Left lung (tissue), 10 donors: ENCODE results near the gene FAM161A. TPM values are rescaled to one million over a fixed set of nuclear protein-coding genes. Genes with fewer than 3 reads are reported as not detected.
"Not testable (repeated sequence)": the region's sequence is repeated elsewhere in the genome, so short reads cannot be mapped to it uniquely, and the experiment has no call there.

Experiments used
- ATAC-seq: fragments of 200-7000 bp; cut with Tn5 transposase; one replicate; pipeline ENCODE4 v1.9.1; 2020; ENCODE audit warnings: moderate library complexity
- DNase-seq, 4 donors: peaks; one replicate each; pipeline ENCODE4 v3.0.0-alpha.2; 2013 to 2020
- H3K27ac ChIP-seq, 2 donors: fragments of 200-600 bp; sonication (generic) in 1 of 2; one replicate each; pipeline versions ENCODE4 v1.5.0 to v1.8.0; 2020 to 2021
- H3K27me3 ChIP-seq, 2 donors: fragments of 200-600 bp; sonication (generic) in 1 of 2; one replicate each; pipeline versions ENCODE4 v1.5.0 to v1.8.0; 2020 to 2021
- H3K36me3 ChIP-seq, 2 donors: fragments of 200-600 bp; sonication (generic) in 1 of 2; one replicate each; pipeline versions ENCODE4 v1.5.0 to v1.8.0; 2020 to 2021
- H3K4me1 ChIP-seq, 2 donors: fragments of 200-600 bp; one replicate each; pipeline ENCODE4 v1.8.0; 2021
- H3K4me3 ChIP-seq, 2 donors: fragments of 200-600 bp; sonication (generic) in 1 of 2; one replicate each; pipeline versions ENCODE4 v1.5.0 to v1.8.0; 2020 to 2021; ENCODE audit warnings: mild to moderate bottlenecking in 1 of 2
- H3K9me3 ChIP-seq, 2 donors: fragments of 200-600 bp; sonication (generic) in 1 of 2; one replicate each; pipeline versions ENCODE4 v1.5.0 to v1.8.0; 2020 to 2021
- CTCF ChIP-seq, 2 donors: fragments of 200-600 bp; sonication (generic) in 1 of 2; IDR thresholded peaks; one replicate each; pipeline versions ENCODE4 v1.5.0 to v1.8.0; 2021; ENCODE audit warnings: antibody characterized with exemption in 2 of 2
- intact Hi-C, 2 donors: fragments of 100-400 bp; cut with DNase I; formaldehyde crosslinking; loops; one replicate each; pipeline versions ENCODE4 v1.11.2 to v1.14.2; 2022
- polyA plus RNA-seq, 6 donors: library from polyadenylated mRNA; unstranded; fragments of 120-200 nt; gene quantifications; one replicate each; pipeline ENCODE4 v1.2.1, GENCODE V29; 2013; ENCODE audit not compliant: insufficient read length in 6 of 6
- total RNA-seq, 2 donors: library from RNA; stranded (reverse); fragmentation: NEBNext Ultra II Directional; extraction: Animal tissue kit (Norgen Biotek cat#: 25700); gene quantifications; one replicate each; pipeline ENCODE4 v1.2.1, GENCODE V29; 2021
- donor health status: DM: no; HTN: yes; CAD: no.
- donor health status: DM: no; HTN: no; CAD: no.

The FAM161A gene
- total and polyA plus RNA-seq, 8 donors = 3.7 to 33.5 (median 26.3) TPM

GRCh38 chr2:61802548-61802947 is 51.3 kb downstream of the FAM161A start:
- DNase-seq (no peak), ATAC-seq (no peak)
- peaks cover 0 to 7% of the 10 kb centered on the region in 2 donors for H3K27me3 ChIP-seq
- H3K4me3 ChIP-seq = no peak overlapping the region
- intact Hi-C loops = no loop called here
- H3K27ac ChIP-seq = no peak overlapping the region
- no peak for TF ChIP-seq CTCF (IDR thresholded peaks at IDR 0.05)
- H3K4me1 ChIP-seq = no peaks in the 10 kb centered on the region
- no peaks in the 10 kb centered on the region for H3K9me3 ChIP-seq
- no peaks in the 10 kb centered on the region for H3K36me3 ChIP-seq

GRCh38 chr2:61799099-61799498 is 54.8 kb downstream of the FAM161A start:
- Histone ChIP-seq H3K4me1 (no peaks in the 10 kb centered on the region), H3K4me3 (no peak overlapping the region), H3K9me3 (no peaks in the 10 kb centered on the region), H3K36me3 (no peaks in the 10 kb centered on the region), H3K27ac (no peak overlapping the region), H3K27me3 (no peaks in the 10 kb centered on the region)
- no peak for TF ChIP-seq CTCF (IDR thresholded peaks at IDR 0.05)
- no peak for ATAC-seq
- intact Hi-C loops = no loop called here
- no peak for DNase-seq

GRCh38 chr2:61797446-61797845 is 56.4 kb downstream of the FAM161A start:
- intact Hi-C loops, ATAC-seq, H3K4me3 ChIP-seq, H3K9me3 ChIP-seq, DNase-seq, H3K36me3 ChIP-seq, H3K4me1 ChIP-seq, H3K27ac ChIP-seq: not testable (repeated sequence)
- peaks cover 0 to 10% of the 10 kb centered on the region in 2 donors for H3K27me3 ChIP-seq

- TF ChIP-seq CTCF (IDR thresholded peaks at IDR 0.05) = no peak
- Histone ChIP-seq H3K36me3 (no peaks in the 10 kb centered on the region), H3K4me3 (no peak overlapping the region), H3K4me1 (no peaks in the 10 kb centered on the region), H3K27me3 (peaks cover 0 to 13% of the 10 kb centered on the region in 2 donors), H3K27ac (no peak overlapping the region), H3K9me3 (no peaks in the 10 kb centered on the region)
- intact Hi-C loops = no loop called here
- no peak for ATAC-seq
- DNase-seq = no peak
Measured at GRCh38 chr2:61795408-61795807, 58.5 kb downstream of the FAM161A start.

GRCh38 chr2:61793389-61793836 is 60.4 kb downstream of the FAM161A start:
- no peaks in the 10 kb centered on the region for H3K36me3 ChIP-seq
- ATAC-seq (peak; percentile 95), DNase-seq (peak; percentile 12 to 68 (median 46))
- H3K27ac ChIP-seq = no peak overlapping the region
- peaks cover 0 to 13% of the 10 kb centered on the region in 2 donors for H3K27me3 ChIP-seq
- no peaks in the 10 kb centered on the region for H3K9me3 ChIP-seq
- peak; percentile 43 to 71 for TF ChIP-seq CTCF (IDR thresholded peaks at IDR 0.05)
- no peaks in the 10 kb centered on the region for H3K4me1 ChIP-seq
- intact Hi-C loops = no loop called here
- no peak overlapping the region for H3K4me3 ChIP-seq

- no peak for TF ChIP-seq CTCF (IDR thresholded peaks at IDR 0.05)
- ATAC-seq = no peak
Measured at GRCh38 chr2:61792355-61792890, 61.4 kb downstream of the FAM161A start.

More at GRCh38 chr2:61792355-61792890, 61.4 kb downstream of the FAM161A start:
- Histone ChIP-seq H3K4me1 (no peaks in the 10 kb centered on the region), H3K9me3 (no peaks in the 10 kb centered on the region), H3K36me3 (no peaks in the 10 kb centered on the region), H3K4me3 (no peak overlapping the region), H3K27ac (no peak overlapping the region), H3K27me3 (peaks cover 0 to 13% of the 10 kb centered on the region in 2 donors)
- intact Hi-C loops = no loop called here
- DNase-seq = no peak
